H1 (cell line): ENCODE data around the gene NLGN4X. TPM values are rescaled to one million over a fixed set of nuclear protein-coding genes. Genes with fewer than 3 reads are reported as not detected.

Experiments used
- CTCF ChIA-PET: fragments of 300-600 bp; sonication (Branson Sonifier 250); formaldehyde crosslinking; loops from one replicate; lab custom pipeline; 2021; ENCODE audit not compliant: partially characterized antibody; lab: Charles Lee
- POLR2A ChIA-PET: fragments of 300-600 bp; sonication (Branson Sonifier 250); formaldehyde crosslinking; loops from one replicate; lab custom pipeline; 2021; ENCODE audit warnings: inconsistent platforms; ENCODE audit not compliant: partially characterized antibody; lab: Charles Lee
- DNase-seq, 2 experiments: peaks; one replicate each; pipeline versions ENCODE4 v3.0.0 to v3.0.0-alpha.2; 2010 to 2022; ENCODE audit warnings: low spot score in 2 of 2, low read depth in 1 of 2, mixed read lengths in 1 of 2
- FAIRE-seq: peaks from 2 replicates; lab custom pipeline; 2011; peaks lifted over from hg19 to GRCh38; lab: Jason Lieb, UNC
- H2AFZ ChIP-seq: 2 replicates; pipeline ENCODE4 v1.8.1; 2012; ENCODE audit warnings: low read length, inconsistent platforms
- H2AK5ac ChIP-seq: 2 replicates; pipeline ENCODE4 v1.6.1; 2013; ENCODE audit warnings: low read depth, low read length
- H2BK120ac ChIP-seq: replicated peaks from 2 replicates; pipeline ENCODE3; 2013; ENCODE audit warnings: low read depth, low read length, inconsistent platforms
- H2BK12ac ChIP-seq: 2 replicates; pipeline ENCODE4 v1.6.1; 2013; ENCODE audit warnings: low read depth, low read length
- H2BK15ac ChIP-seq: 2 replicates; pipeline ENCODE4 v1.6.1; 2013; ENCODE audit warnings: low read length
- H2BK20ac ChIP-seq: 2 replicates; pipeline ENCODE4 v1.6.1; 2013; ENCODE audit warnings: low read length
- H2BK5ac ChIP-seq: 2 replicates; pipeline ENCODE4 v1.6.1; 2013; ENCODE audit warnings: low read depth, low read length
- H3K14ac ChIP-seq: 2 replicates; pipeline ENCODE4 v1.6.1; 2013; ENCODE audit warnings: inconsistent platforms; ENCODE audit not compliant: insufficient read length
- H3K18ac ChIP-seq: 2 replicates; pipeline ENCODE4 v1.6.1; 2013; ENCODE audit warnings: low read length; ENCODE audit errors: extremely low read depth
- H3K23ac ChIP-seq: 2 replicates; pipeline ENCODE4 v1.6.1; 2013; ENCODE audit warnings: inconsistent platforms; ENCODE audit not compliant: insufficient read length
- H3K23me2 ChIP-seq: 2 replicates; pipeline ENCODE4 v1.6.1; 2013; ENCODE audit warnings: low read depth, low read length
- H3K27ac ChIP-seq: 2 replicates; pipeline ENCODE4 v1.6.1; 2011; ENCODE audit warnings: low read depth, low read length, inconsistent platforms
- H3K27me3 ChIP-seq, 4 experiments: replicated peaks in 1 of 4; 1 replicate in 1 of 4; 2 replicates in 3 of 4; pipeline versions ENCODE4 v1.6.1 to v1.8.1; 2011 to 2013; ENCODE audit warnings: low read length in 3 of 4, mild to moderate bottlenecking in 3 of 4, inconsistent platforms in 2 of 4, mixed read lengths in 2 of 4, moderate library complexity in 1 of 4; ENCODE audit not compliant: control insufficient read depth in 3 of 4, insufficient read depth in 3 of 4; ENCODE audit errors: extremely low read depth in 1 of 4
- H3K36me3 ChIP-seq, 4 experiments: 2 replicates each; pipeline versions ENCODE4 v1.6.1 to v1.8.1; 2011 to 2013; ENCODE audit warnings: mild to moderate bottlenecking in 4 of 4, low read length in 3 of 4, moderate library complexity in 2 of 4, control low read depth in 1 of 4, inconsistent platforms in 1 of 4; ENCODE audit not compliant: insufficient read depth in 4 of 4, control insufficient read depth in 2 of 4
- H3K4ac ChIP-seq: replicated peaks from 2 replicates; pipeline ENCODE3; 2013; ENCODE audit warnings: low read length, low read depth, mixed read lengths, inconsistent platforms; ENCODE audit not compliant: insufficient read length
- H3K4me1 ChIP-seq, 4 experiments: replicated peaks in 1 of 4; 1 replicate in 1 of 4; 2 replicates in 3 of 4; pipeline versions ENCODE4 v1.6.1 to v1.8.1; 2011 to 2013; ENCODE audit warnings: low read length in 3 of 4, inconsistent platforms in 2 of 4, mixed read lengths in 1 of 4; ENCODE audit not compliant: insufficient read depth in 4 of 4, control insufficient read depth in 3 of 4
- H3K4me2 ChIP-seq, 2 experiments: 2 replicates each; pipeline versions ENCODE4 v1.6.1 to v1.8.1; 2011 to 2013; ENCODE audit warnings: low read depth in 2 of 2, low read length in 2 of 2, control low read depth in 1 of 2, inconsistent platforms in 1 of 2, mild to moderate bottlenecking in 1 of 2; ENCODE audit not compliant: insufficient read depth in 1 of 2
- H3K4me3 ChIP-seq, 4 experiments: fragments of 200-600, 300-600 bp in 1 of 4; sonication (generic), shearing (Covaris generic), sonication (Bioruptor Twin) in 1 of 4; 2 replicates each; pipeline versions ENCODE4 v1.5.1 to v1.8.1; 2011 to 2016; ENCODE audit warnings: low read length in 4 of 4, low read depth in 3 of 4, control low read depth in 2 of 4, inconsistent platforms in 2 of 4, mild to moderate bottlenecking in 2 of 4, mixed read lengths in 1 of 4, moderate library complexity in 1 of 4; ENCODE audit not compliant: insufficient read depth in 2 of 4; ENCODE audit errors: extremely low read depth in 1 of 4
- H3K56ac ChIP-seq: replicated peaks from 2 replicates; pipeline ENCODE3; 2013; ENCODE audit warnings: low read depth, mild to moderate bottlenecking, mixed read lengths, low read length, inconsistent platforms; ENCODE audit not compliant: insufficient read length
- H3K79me1 ChIP-seq: 2 replicates; pipeline ENCODE4 v1.6.1; 2013; ENCODE audit warnings: low read depth, low read length, control low read depth
- H3K79me2 ChIP-seq, 2 experiments: 2 replicates each; pipeline versions ENCODE4 v1.6.1 to v1.8.1; 2012 to 2013; ENCODE audit warnings: low read length in 2 of 2, mild to moderate bottlenecking in 2 of 2, inconsistent platforms in 1 of 2; ENCODE audit not compliant: insufficient read depth in 2 of 2, control insufficient read depth in 1 of 2
- H3K9ac ChIP-seq, 4 experiments: replicated peaks in 1 of 4; 1 replicate in 1 of 4; 2 replicates in 3 of 4; pipeline versions ENCODE4 v1.6.1 to v1.8.1; 2011 to 2013; ENCODE audit warnings: low read depth in 3 of 4, low read length in 3 of 4, control low read depth in 2 of 4, mild to moderate bottlenecking in 2 of 4, moderate library complexity in 2 of 4, inconsistent platforms in 1 of 4; ENCODE audit errors: extremely low read depth in 1 of 4
- H3K9me3 ChIP-seq, 2 experiments: 2 replicates each; pipeline versions ENCODE4 v1.6.1 to v1.8.1; 2012 to 2013; ENCODE audit warnings: mild to moderate bottlenecking in 2 of 2, moderate library complexity in 2 of 2, control low read depth in 1 of 2, inconsistent platforms in 1 of 2, low read depth in 1 of 2, low read length in 1 of 2, mixed read lengths in 1 of 2; ENCODE audit not compliant: insufficient read depth in 2 of 2
- H4K20me1 ChIP-seq, 2 experiments: replicated peaks in 1 of 2; 2 replicates each; pipeline versions ENCODE3 to v1.8.1; 2011 to 2013; ENCODE audit warnings: inconsistent platforms in 2 of 2, low read length in 2 of 2, mild to moderate bottlenecking in 1 of 2; ENCODE audit not compliant: insufficient read depth in 2 of 2, control insufficient read depth in 1 of 2
- H4K5ac ChIP-seq: 2 replicates; pipeline ENCODE4 v1.6.1; 2013; ENCODE audit warnings: low read length, low read depth, mixed read lengths, inconsistent platforms; ENCODE audit not compliant: insufficient read length
- H4K8ac ChIP-seq: 2 replicates; pipeline ENCODE4 v1.8.0; 2013; ENCODE audit warnings: mild to moderate bottlenecking, moderate library complexity, low read length, inconsistent platforms; ENCODE audit not compliant: insufficient read depth; ENCODE audit errors: extremely low read depth
- H4K91ac ChIP-seq: replicated peaks from 2 replicates; pipeline ENCODE3; 2013; ENCODE audit warnings: low read length, mixed read lengths, inconsistent platforms; ENCODE audit not compliant: insufficient read length
- SP4 ChIP-seq: IDR thresholded peaks from 2 replicates; pipeline ENCODE4 v1.6.1; 2012; ENCODE audit warnings: low read length, inconsistent platforms
- WGBS, 2 experiments: shearing (Covaris generic) in 1 of 2; methylation state at CpG; one replicate each; pipeline versions ENCODE4 v1.1.6 to v1.1.7; 2013 to 2015; ENCODE audit warnings: low lambda C conversion rate in 2 of 2, mixed read lengths in 2 of 2, inconsistent platforms in 1 of 2, low coverage in 1 of 2, missing lambda C conversion rate in 1 of 2; ENCODE audit not compliant: insufficient replicate concordance in 2 of 2, insufficient coverage in 1 of 2, insufficient read length in 1 of 2; ENCODE audit errors: extremely low coverage in 1 of 2, missing lambda C conversion rate in 1 of 2; 5-methylcytosine and 5-hydroxymethylcytosine counted together
- polyA plus RNA-seq, 7 experiments: library from polyadenylated mRNA; depleted of rRNA in 3 of 7; stranded (reverse) in 5 of 7; unstranded in 2 of 7; fragments of >200 nt in 5 of 7; fragments of 200-250 nt in 2 of 7; gene quantifications; 1 replicate in 5 of 7; 2 replicates in 1 of 7; 4 replicates in 1 of 7; pipeline versions ENCODE4 v1.2.1 to v1.2.3, GENCODE V29; 2011 to 2013; ENCODE audit warnings: missing spikeins in 2 of 7, mixed read lengths in 2 of 7
- total RNA-seq: library from RNA; stranded (reverse); fragmentation: NEBNext Ultra II Directional; extraction: Animal tissue kit (Norgen Biotek cat#: 25700); gene quantifications from 2 replicates; pipeline ENCODE4 v1.2.1, GENCODE V29; 2021

Gene NLGN4X
- total and polyA plus RNA-seq, 2 of the 8 experiments (the other 6 are each of a cell fraction or from before 2014, with no cell fraction given) = 104 to 124 TPM

- no peaks in the 10 kb centered on the region for H3K27me3 ChIP-seq
- H3K56ac ChIP-seq = no peak overlapping the region
- no peak overlapping the region for H4K8ac ChIP-seq
- peaks cover 5 to 6% of the 10 kb centered on the region in 2 experiments for H4K20me1 ChIP-seq
- H2BK120ac ChIP-seq = no peak overlapping the region
- ChIA-PET CTCF (interaction anchor here (0.8 kb wide), 1 partner anchor 38 kb away, joined by 3 read pairs; no protein-coding TSS in a partner anchor), POLR2A (no interaction called here)
- no peak overlapping the region for H3K23ac ChIP-seq
- H2BK15ac ChIP-seq = no peak overlapping the region
- peaks cover 2% of the 10 kb centered on the region; the same call in 1 of the 2 replicates for H3K23me2 ChIP-seq
- no peak for FAIRE-seq
- no peak overlapping the region for H4K91ac ChIP-seq
- no peak overlapping the region for H2BK12ac ChIP-seq
- 75% methylated on average over 1 of the region's 2 CpGs; no CpG with 5 or more reads in 1 of the 2 experiments for WGBS, 2 experiments
- no peaks in the 10 kb centered on the region; the same call in none of the 2 replicates for H3K79me1 ChIP-seq
- no peak for TF ChIP-seq SP4
- no peak overlapping the region for H3K4me3 ChIP-seq
- H3K14ac ChIP-seq = no peak overlapping the region
- no peak overlapping the region for H3K18ac ChIP-seq
- peaks cover 0 to 96% of the 10 kb centered on the region in 2 experiments; a peak in 2 of 4 replicates for H3K79me2 ChIP-seq
- no peak overlapping the region for H2AFZ ChIP-seq
- no peak overlapping the region for H2AK5ac ChIP-seq
- no peaks in the 10 kb centered on the region for H3K9me3 ChIP-seq
- peaks cover 0 to 10% (median 3%) of the 10 kb centered on the region in 4 experiments; a peak in 5 of 8 replicates for H3K36me3 ChIP-seq
- no peak overlapping the region for H3K4me2 ChIP-seq
- no peak overlapping the region for H3K9ac ChIP-seq
- no peak overlapping the region for H2BK5ac ChIP-seq
- no peak overlapping the region for H3K27ac ChIP-seq
- DNase-seq = no peak
- no peak overlapping the region for H3K4ac ChIP-seq
- no peak overlapping the region for H2BK20ac ChIP-seq
- no peaks in the 10 kb centered on the region for H3K4me1 ChIP-seq
- no peak overlapping the region for H4K5ac ChIP-seq
Measured at GRCh38 chrX:6134255-6134654, 94.4 kb downstream of the NLGN4X start.
